ENCODE measurements around the gene FOXC1.

DNA sequence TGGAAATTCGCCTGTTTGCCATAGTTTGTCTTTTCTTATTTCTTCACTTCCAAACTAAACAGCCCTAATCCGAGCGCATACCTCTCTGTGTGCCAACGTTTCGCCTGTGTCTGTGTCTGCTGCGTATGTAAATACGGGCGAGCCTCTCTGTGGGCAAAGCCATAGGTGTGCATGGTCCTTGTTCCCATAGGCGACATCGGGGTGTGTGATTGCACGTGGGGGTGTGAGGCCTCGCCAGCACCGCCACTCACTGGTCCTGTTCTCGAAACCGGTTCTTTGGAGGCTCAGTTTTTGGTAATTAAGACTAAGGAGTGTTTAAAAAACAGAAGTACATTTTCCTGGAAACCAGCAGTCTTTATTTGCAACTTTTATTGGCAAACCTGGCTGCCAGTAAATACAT, 6.0 kb upstream of the FOXC1 start:
- TF ChIP-seq, protein P1, sequence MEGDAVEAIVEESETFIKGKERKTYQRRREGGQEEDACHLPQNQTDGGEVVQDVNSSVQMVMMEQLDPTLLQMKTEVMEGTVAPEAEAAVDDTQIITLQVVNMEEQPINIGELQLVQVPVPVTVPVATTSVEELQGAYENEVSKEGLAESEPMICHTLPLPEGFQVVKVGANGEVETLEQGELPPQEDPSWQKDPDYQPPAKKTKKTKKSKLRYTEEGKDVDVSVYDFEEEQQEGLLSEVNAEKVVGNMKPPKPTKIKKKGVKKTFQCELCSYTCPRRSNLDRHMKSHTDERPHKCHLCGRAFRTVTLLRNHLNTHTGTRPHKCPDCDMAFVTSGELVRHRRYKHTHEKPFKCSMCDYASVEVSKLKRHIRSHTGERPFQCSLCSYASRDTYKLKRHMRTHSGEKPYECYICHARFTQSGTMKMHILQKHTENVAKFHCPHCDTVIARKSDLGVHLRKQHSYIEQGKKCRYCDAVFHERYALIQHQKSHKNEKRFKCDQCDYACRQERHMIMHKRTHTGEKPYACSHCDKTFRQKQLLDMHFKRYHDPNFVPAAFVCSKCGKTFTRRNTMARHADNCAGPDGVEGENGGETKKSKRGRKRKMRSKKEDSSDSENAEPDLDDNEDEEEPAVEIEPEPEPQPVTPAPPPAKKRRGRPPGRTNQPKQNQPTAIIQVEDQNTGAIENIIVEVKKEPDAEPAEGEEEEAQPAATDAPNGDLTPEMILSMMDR (IDR thresholded peaks at IDR 0.05 in 4 of 5, conservative IDR thresholded peaks at IDR 0.05 in 1 of 5), result no peak
- no peak for TF ChIP-seq POLR2A (IDR thresholded peaks at IDR 0.05)
